ENCODE results near the gene ZSCAN5B.
"Not testable (repeated sequence)": the region's sequence is repeated elsewhere in the genome, so short reads cannot be mapped to it uniquely, and the experiment has no call there.

The ZSCAN5B gene

GRCh38 chr19:56197646-56198045 is at the start of gene ZSCAN5B:
Gene ZSCAN5B, minus strand, starts transcription at chr19:56197783. Its CDS starts 4,731 bp downstream, at chr19:56193052.
- DNase-seq; intact Hi-C loops (cut with DNase I): not testable (repeated sequence)

- intact Hi-C loops (cut with DNase I); DNase-seq: not testable (repeated sequence)
Observed at GRCh38 chr19:56245764-56246163, 48.2 kb upstream of the ZSCAN5B start.

- no peak for DNase-seq
- intact Hi-C loops (cut with DNase I): no loop called here
Observed at GRCh38 chr19:56245121-56245740, 47.6 kb upstream of the ZSCAN5B start.

- no peak for DNase-seq
- intact Hi-C loops (cut with DNase I): no loop called here
Observed at GRCh38 chr19:56223481-56223880, 25.9 kb upstream of the ZSCAN5B start.

GRCh38 chr19:56222901-56223300 is 25.3 kb upstream of the ZSCAN5B start:
- intact Hi-C loops (cut with DNase I): no loop called here

GRCh38 chr19:56221851-56222250 is 24.3 kb upstream of the ZSCAN5B start:
- intact Hi-C loops (cut with DNase I): no loop called here
- DNase-seq: no peak

More at GRCh38 chr19:56222901-56223300, 25.3 kb upstream of the ZSCAN5B start:
- DNase-seq: no peak

GRCh38 chr19:56221442-56221841 is 23.9 kb upstream of the ZSCAN5B start:
- intact Hi-C loops (cut with DNase I); DNase-seq: not testable (repeated sequence)

GRCh38 chr19:56218961-56219360 is 21.4 kb upstream of the ZSCAN5B start:
- intact Hi-C loops (cut with DNase I): no loop called here
- DNase-seq: no peak

GRCh38 chr19:56217039-56217949 is 19.7 kb upstream of the ZSCAN5B start:
- peak in 12 of 42 donors; percentile 5 to 51 (median 12) for DNase-seq
- intact Hi-C loops (cut with DNase I): no loop called here

GRCh38 chr19:56211718-56212117 is 14.1 kb upstream of the ZSCAN5B start:
- intact Hi-C loops (cut with DNase I): no loop called here
- no peak for DNase-seq

GRCh38 chr19:56210036-56210435 is 12.5 kb upstream of the ZSCAN5B start:
- DNase-seq; intact Hi-C loops (cut with DNase I): not testable (repeated sequence)

GRCh38 chr19:56209091-56209490 is 11.5 kb upstream of the ZSCAN5B start:
- intact Hi-C loops (cut with DNase I): no loop called here
- DNase-seq: no peak

- intact Hi-C loops (cut with DNase I); DNase-seq: not testable (repeated sequence)
Observed at GRCh38 chr19:56207581-56207980, 10.0 kb upstream of the ZSCAN5B start.

- no peak for DNase-seq
- intact Hi-C loops (cut with DNase I): no loop called here
Observed at GRCh38 chr19:56201973-56202372, 4.4 kb upstream of the ZSCAN5B start, which contains the start of gene ZSCAN5C. Gene ZSCAN5C, plus strand, starts transcription at chr19:56202273. Its CDS starts 3,641 bp downstream, at chr19:56205914.

GRCh38 chr19:56199687-56200086 is 2.1 kb upstream of the ZSCAN5B start:
- DNase-seq: no peak
- intact Hi-C loops (cut with DNase I): no loop called here

- intact Hi-C loops (cut with DNase I): no loop called here
- DNase-seq: no peak
Observed at GRCh38 chr19:56193981-56194640, 3.5 kb downstream of the ZSCAN5B start.

- intact Hi-C loops (cut with DNase I): no loop called here
- no peak for DNase-seq
Observed at GRCh38 chr19:56191711-56192110, 5.9 kb downstream of the ZSCAN5B start.

GRCh38 chr19:56191115-56191514 is 6.5 kb downstream of the ZSCAN5B start:
- intact Hi-C loops (cut with DNase I): no loop called here
- no peak for DNase-seq

GRCh38 chr19:56189785-56190184 is 7.8 kb downstream of the ZSCAN5B start:
- DNase-seq: no peak
- intact Hi-C loops (cut with DNase I): no loop called here
